Measurements from ENCODE around the gene MAPKAPK2.
A peak's percentile ranks its signal among the peaks of the same experiment; 100 is the strongest.

MAPKAPK2 gene

GRCh38 chr1:206661161-206661820 lies 23.4 kb upstream of the MAPKAPK2 start:
- DNase-seq: no peak

GRCh38 chr1:206662396-206663092 lies 22.2 kb upstream of the MAPKAPK2 start:
- DNase-seq: no peak

- no peak for DNase-seq
These were observed 21.3 kb upstream of the MAPKAPK2 start for GRCh38 chr1:206663362-206663761.

DNA sequence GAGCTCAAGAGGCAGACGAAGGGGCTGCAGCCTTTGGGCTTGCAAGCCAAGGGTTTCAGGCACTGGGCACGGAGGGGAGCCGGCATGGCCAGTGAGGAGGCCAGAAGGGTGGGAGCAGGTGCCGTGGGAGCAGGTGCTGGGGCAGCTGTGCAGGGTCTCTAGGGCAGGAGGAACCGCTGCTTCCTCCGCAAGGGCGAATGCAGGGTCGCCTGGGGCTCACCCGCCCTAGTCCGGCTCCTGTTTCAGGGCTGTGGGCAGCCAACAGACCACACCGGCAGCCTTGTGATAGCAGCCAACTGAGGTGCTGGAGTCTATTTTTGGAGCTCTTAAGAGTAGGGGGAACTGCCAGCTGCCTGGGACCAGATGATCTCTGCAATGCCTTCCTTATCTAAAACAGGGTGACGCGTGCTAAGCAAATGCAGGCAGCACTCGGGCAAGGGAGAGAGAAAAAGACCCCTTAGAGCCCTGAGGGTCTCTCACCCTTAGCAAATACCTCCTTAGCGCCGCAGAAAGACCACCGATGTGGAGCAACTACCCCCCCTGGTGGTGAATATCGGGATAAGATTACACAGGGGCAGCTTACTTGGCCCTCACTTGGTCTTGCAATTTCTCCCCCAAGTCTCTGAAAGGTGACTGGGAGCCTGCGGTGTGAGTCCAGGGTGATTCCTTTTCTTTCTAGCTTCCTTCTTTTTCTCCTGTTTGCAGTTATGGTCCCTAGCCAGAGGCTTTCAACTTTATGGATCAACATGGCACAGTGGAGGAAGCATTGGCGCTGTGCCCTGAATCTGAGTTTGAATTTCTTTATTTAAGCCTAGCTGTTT lies 20.7 kb upstream of the MAPKAPK2 start:
- DNase-seq: peak; percentile 44 to 54 (median 48)

GRCh38 chr1:206664740-206665139 lies 20.0 kb upstream of the MAPKAPK2 start:
- no peak for DNase-seq

DNA sequence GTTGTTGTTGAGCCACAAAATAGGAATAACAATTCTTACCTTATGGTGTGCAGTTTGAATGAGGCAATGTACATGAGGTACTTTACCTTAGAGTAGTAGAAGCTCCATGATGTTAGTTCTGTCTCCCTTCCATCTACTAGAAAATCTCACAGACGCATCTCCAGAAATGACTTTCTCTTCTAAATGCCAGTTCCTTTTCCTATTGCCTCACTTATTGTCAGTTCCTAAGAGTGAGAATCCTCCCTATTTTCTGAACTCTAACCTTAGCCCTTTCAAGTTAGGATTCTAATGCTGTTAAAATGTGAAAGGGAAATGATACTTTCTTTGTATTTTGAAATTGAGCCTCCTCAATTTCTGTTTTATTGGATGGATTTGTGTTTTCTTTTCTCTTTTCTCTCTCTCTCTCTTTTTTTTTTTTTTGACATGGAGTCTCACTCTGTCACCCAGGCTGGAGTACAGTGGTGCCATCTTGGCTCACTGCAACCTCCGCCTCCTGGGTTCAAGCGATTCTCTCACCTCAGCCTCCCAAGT lies 18.6 kb upstream of the MAPKAPK2 start:
- DNase-seq: no peak

GRCh38 chr1:206666954-206667665 lies 17.6 kb upstream of the MAPKAPK2 start:
- no peak for DNase-seq

GRCh38 chr1:206668351-206668750 lies 16.4 kb upstream of the MAPKAPK2 start:
- no peak for DNase-seq

DNA sequence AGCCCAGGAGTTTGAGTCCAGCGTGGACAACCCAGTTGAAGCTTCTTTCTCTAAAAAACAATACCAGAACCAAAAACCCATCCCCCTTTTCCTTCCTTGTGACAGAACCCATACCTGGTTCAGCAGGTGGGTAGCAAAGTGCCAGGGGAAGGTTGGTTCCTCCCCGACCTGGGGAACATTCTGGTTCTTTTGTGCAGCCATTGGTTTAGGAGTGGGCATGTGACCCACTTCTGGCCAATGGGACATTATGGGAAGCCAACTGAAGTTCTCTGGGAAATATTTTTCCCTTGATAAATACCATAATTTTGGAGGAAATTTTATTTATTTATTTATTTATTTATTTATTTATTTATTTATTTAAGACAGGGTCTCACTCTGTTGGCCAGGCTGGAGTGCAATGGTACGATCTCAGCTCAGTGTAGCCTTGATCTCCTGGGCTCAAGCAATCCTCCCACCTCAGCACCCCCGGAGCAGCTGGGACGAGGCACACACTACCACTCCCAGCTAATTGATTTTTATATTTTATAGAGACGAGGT lies 15.8 kb upstream of the MAPKAPK2 start:
- no peak for DNase-seq

GRCh38 chr1:206672011-206672688 lies 12.6 kb upstream of the MAPKAPK2 start:
- no peak for DNase-seq

DNA sequence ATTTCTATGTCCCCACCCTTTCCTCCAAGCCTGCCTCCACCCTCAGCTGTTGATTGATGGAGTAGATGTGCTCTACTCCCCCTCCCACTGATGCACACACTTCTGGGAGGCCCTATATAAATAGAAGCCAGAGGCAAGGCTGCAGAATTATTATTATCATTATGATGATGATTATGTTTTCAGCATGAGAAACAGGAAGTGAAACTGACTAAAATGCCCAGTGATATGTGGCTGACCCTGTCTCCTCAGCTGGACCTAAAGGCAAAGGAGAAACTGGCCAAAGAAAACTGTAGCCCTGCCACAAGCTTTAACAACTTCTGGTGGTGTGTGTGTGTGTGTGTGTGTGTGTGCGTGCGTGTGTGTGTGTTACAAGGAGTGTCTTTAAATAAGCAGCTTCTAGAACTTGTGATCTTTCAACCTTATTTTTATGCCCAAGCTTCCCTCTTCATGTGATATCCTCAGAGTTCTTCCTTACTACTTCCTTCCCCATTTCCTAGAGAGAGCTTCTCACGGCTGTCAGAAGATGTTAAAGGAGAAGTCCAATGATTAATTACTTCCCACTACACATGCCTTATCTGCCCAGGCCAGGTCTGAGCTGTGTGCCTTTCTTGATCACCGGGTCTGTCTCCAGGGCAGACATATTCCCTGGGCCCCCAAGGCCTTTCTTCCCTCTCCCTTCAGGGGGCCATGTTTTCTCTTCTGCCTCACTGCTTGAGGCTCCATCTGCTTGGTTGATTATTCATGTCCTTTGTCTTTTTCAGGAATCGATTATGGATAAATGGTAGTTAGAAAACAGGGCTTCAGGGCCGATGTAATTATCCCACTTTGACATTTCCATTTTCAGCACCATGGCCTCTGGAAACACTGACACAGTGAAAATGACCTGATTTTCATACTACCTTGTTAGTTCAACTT lies 11.6 kb upstream of the MAPKAPK2 start:
- DNase-seq: no peak

DNA sequence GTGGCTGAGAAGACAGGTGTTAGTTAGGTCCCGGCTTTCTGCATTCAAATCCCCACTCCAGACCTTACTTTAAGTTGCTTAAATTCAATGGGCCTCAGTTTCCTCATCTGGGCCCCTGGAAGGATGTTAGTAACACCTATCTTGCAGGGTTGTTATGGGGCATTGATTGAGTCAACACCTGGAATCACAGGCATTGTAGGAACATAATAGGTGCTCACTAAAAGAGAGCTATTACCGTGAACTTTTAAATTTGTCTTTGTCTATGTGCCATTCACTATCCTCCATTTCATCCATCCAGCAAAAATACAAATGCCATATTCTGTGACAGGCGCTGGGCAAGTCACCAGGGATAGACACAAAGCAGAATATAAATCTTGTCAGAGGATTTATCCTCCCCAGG lies 10.5 kb upstream of the MAPKAPK2 start:
- no peak for DNase-seq

DNA sequence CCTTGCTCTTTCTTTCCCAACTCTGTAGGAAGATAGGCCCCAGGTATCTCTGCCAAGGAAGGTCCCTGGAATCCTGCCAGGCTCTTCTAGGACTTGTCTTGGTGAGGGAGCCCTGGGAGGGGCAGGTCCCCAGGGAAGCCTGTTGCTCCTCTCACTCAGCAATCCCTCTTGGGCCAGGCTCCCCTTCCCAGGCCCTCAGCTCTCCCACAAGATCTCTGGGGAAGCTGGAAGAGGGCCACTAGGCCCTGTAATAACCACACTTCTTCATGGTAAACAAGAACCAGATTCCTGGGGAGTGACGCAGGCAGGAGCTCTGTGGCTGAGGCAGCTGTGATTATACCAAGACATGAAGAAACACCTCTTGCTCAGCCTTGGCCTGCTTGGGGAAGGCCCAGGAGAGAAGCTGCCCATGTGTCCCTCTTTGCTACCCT lies 9.9 kb upstream of the MAPKAPK2 start:
- DNase-seq: no peak

- no peak for DNase-seq
These were observed 8.2 kb upstream of the MAPKAPK2 start for GRCh38 chr1:206676499-206676898.

DNA sequence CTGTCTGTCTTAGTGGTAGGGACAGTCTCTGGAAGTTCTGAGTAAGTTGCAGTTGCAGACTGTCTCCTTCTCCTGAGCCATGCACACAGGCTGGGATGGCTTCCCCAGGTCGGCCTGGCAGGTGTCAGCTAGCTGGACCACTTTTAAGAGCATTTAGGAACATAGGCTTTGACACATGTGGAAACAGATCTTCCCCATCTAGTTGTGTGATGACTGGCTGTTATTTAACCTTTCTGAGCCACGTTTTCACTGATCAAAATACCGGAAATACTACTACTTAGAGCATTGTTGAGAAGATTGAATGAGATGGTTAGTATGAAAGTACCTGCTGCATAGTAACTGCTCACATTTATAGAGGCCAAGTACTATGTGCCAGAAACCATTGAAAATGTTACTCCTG lies 6.2 kb upstream of the MAPKAPK2 start:
- no peak for DNase-seq

- no peak for DNase-seq
These were observed 4.9 kb upstream of the MAPKAPK2 start for GRCh38 chr1:206679738-206680211.

DNA sequence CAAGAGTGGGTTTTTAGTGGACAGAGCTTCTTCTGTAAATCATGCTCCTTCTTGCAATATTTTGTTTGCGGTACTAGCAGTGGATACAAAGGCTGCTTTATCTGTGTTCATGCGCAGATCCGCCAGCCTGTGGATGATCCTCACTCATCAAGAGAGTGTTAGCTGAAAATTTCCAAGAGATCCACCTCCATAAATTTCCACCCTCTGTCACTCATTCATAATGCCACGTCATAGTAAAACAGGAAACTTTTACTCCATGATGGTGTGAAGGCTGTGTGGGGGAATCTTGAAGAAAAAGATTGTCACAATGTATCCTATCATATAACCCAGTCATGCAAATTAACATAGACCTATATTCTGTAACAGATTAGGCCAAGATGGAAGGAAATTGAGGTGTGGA lies 4.4 kb upstream of the MAPKAPK2 start:
- DNase-seq: no peak

- DNase-seq: no peak
These were observed 3.3 kb upstream of the MAPKAPK2 start for GRCh38 chr1:206681359-206681758.

GRCh38 chr1:206682111-206682510 lies 2.6 kb upstream of the MAPKAPK2 start:
- no peak for DNase-seq

- DNase-seq: no peak
These were observed 1.4 kb upstream of the MAPKAPK2 start for GRCh38 chr1:206683313-206683712.

GRCh38 chr1:206684003-206684402 lies 702 bp upstream of the MAPKAPK2 start:
- DNase-seq: no peak
